Gastroesophageal sphincter (tissue), 4 donors: ENCODE measurements around the gene ECEL1. TPM values are rescaled to one million over a fixed set of nuclear protein-coding genes. Genes with fewer than 3 reads are reported as not detected.

Source experiments
- ATAC-seq: fragments of 150-250 bp; one replicate; pipeline ENCODE4 v1.9.1; 2016; ENCODE audit warnings: mild to moderate bottlenecking, moderate library complexity
- H3K27ac ChIP-seq, 4 donors: fragments of 200-600 bp; sonication (generic) in 3 of 4; 1 replicate in 3 of 4; 2 replicates in 1 of 4; pipeline ENCODE4 v1.5.1; 2016 to 2019
- H3K27me3 ChIP-seq: fragments of 200-600 bp; sonication (generic); one replicate; pipeline ENCODE4 v1.5.1; 2019
- H3K36me3 ChIP-seq, 2 donors: fragments of 200-600 bp; sonication (generic); one replicate each; pipeline ENCODE4 v1.5.1; 2019; ENCODE audit warnings: control low read depth in 1 of 2
- H3K4me1 ChIP-seq, 3 donors: fragments of 200-600 bp; sonication (generic); 1 replicate in 2 of 3; 2 replicates in 1 of 3; pipeline ENCODE4 v1.5.1; 2016 to 2019; ENCODE audit warnings: control low read depth in 2 of 3
- H3K4me3 ChIP-seq, 2 donors: fragments of 200-600 bp; sonication (generic); one replicate each; pipeline ENCODE4 v1.5.1; 2019; ENCODE audit warnings: mild to moderate bottlenecking in 1 of 2, moderate library complexity in 1 of 2
- H3K9me3 ChIP-seq, 3 donors: fragments of 200-600 bp; sonication (generic); one replicate each; pipeline ENCODE4 v1.5.1; 2017 to 2019; ENCODE audit warnings: control low read depth in 2 of 3
- EP300 ChIP-seq: sonication (generic); formaldehyde crosslinking; IDR thresholded peaks from one replicate; pipeline ENCODE4 v1.6.1; 2017; ENCODE audit warnings: antibody characterized with exemption, mild to moderate bottlenecking
- POLR2A ChIP-seq, 2 donors: fragments of 450-650 bp; IDR thresholded peaks; one replicate each; pipeline ENCODE4 v1.6.1; 2017; ENCODE audit warnings: antibody characterized with exemption in 2 of 2, mild to moderate bottlenecking in 2 of 2, moderate library complexity in 1 of 2
- POLR2AphosphoS5 ChIP-seq: sonication (generic); formaldehyde crosslinking; IDR thresholded peaks from one replicate; pipeline ENCODE4 v1.6.1; 2017; ENCODE audit warnings: antibody characterized with exemption
- WGBS, 2 donors: methylation state at CpG; one replicate each; pipeline ENCODE4 v1.1.5; 2018; ENCODE audit warnings: low coverage in 1 of 2; 5-methylcytosine and 5-hydroxymethylcytosine counted together
- total RNA-seq, 4 donors: library from RNA; depleted of rRNA; stranded (reverse); fragments of >200 nt; gene quantifications; one replicate each; pipeline ENCODE4 v1.1.0, GENCODE V29; 2016
- TF ChIP-seq, protein P1 (sequence below), 4 experiments: fragments of 200-600 bp in 2 of 4; fragments of 450-650 bp in 2 of 4; sonication (generic) in 1 of 4; IDR thresholded peaks; one replicate each; pipeline ENCODE4 v1.5.1; 2017 to 2019; ENCODE audit warnings: antibody characterized with exemption in 4 of 4, mild to moderate bottlenecking in 2 of 4, moderate library complexity in 2 of 4

The ECEL1 gene
- total RNA-seq, 4 donors from 2014 or later: 1.1 to 1.4 TPM; not detected in 2

DNA sequence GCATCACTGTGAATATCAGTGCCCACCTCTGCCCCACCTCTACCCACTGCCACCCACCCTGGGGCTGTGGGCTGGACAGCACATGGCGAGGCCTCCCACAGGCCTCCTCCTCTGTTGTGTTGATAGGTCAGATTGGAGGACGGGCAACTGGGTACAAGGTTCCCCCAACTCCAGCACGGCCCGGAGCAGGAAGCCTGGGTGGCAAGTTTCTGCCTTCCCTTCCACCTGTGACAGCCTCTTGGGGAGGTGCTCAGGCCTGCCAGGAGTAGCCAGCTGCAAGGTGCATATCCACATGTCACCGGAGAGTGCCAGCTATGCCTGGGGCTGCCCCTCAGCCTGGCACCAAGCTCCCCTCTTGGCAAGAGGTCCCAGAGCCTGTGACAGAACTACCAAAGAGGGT, 6.9 kb upstream of the ECEL1 start:
- Histone ChIP-seq H3K27ac (no peak overlapping the region), H3K36me3 (no peaks in the 10 kb centered on the region), H3K4me1 (no peaks in the 10 kb centered on the region), H3K27me3 (peaks cover 39% of the 10 kb centered on the region), H3K9me3 (no peaks in the 10 kb centered on the region), H3K4me3 (no peak overlapping the region)
- TF ChIP-seq POLR2A (IDR thresholded peaks at IDR 0.05) (no peak), EP300 (no peak), POLR2AphosphoS5 (no peak)
- TF ChIP-seq, protein P1, sequence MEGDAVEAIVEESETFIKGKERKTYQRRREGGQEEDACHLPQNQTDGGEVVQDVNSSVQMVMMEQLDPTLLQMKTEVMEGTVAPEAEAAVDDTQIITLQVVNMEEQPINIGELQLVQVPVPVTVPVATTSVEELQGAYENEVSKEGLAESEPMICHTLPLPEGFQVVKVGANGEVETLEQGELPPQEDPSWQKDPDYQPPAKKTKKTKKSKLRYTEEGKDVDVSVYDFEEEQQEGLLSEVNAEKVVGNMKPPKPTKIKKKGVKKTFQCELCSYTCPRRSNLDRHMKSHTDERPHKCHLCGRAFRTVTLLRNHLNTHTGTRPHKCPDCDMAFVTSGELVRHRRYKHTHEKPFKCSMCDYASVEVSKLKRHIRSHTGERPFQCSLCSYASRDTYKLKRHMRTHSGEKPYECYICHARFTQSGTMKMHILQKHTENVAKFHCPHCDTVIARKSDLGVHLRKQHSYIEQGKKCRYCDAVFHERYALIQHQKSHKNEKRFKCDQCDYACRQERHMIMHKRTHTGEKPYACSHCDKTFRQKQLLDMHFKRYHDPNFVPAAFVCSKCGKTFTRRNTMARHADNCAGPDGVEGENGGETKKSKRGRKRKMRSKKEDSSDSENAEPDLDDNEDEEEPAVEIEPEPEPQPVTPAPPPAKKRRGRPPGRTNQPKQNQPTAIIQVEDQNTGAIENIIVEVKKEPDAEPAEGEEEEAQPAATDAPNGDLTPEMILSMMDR (IDR thresholded peaks at IDR 0.05): no peak
- no CpG with 5 or more reads among the region's 5 CpGs for WGBS, 2 donors
- ATAC-seq: no peak

DNA sequence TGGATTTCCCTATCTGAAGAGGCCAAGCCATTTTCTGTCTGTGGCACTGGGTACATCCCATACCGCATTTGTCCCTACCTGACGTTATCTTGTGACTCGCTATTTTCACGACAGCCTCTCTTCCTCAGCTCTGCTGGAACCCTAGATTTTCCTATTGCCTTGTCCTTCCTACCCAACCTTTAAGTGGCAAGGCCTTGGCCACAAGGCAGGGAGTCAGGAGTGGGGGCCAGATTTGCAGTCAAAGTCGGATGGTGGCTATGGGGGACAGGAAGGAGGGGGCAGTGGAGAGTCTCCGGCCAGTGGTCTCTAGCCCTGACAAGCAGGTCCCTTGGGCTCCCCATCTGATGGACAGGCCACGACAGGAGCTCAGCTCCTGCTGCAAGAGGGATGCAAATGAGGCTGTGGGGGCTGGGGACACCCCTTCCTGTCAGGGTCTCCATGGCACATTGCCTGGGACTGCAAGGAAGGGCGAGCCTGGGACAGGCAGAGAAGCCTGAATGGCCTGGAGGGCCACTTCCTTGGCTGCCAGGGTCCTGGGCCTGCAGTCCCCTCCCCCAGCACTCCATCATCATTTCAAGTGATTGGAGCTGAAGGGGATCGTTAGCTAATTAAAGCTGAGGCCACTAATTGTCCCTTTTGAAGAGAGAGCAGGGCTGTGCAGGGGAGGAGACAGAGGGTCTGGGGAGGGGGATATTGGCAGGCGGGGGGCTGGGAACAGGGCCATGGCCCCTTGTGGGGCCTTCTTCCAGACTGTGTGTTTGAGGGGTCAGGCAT, 6.3 kb upstream of the ECEL1 start:
- H3K27me3 ChIP-seq: peaks cover 46% of the 10 kb centered on the region
- no peaks in the 10 kb centered on the region for H3K36me3 ChIP-seq
- H3K9me3 ChIP-seq: no peaks in the 10 kb centered on the region
- TF ChIP-seq, protein P1 (IDR thresholded peaks at IDR 0.05): no peak
- TF ChIP-seq EP300 (no peak), POLR2AphosphoS5 (no peak), POLR2A (IDR thresholded peaks at IDR 0.05) (no peak)
- ATAC-seq: no peak
- WGBS, 2 donors: 62 to 91% methylated on average over 2 to 4 of the region's 10 CpGs
- no peak overlapping the region for H3K4me3 ChIP-seq
- H3K4me1 ChIP-seq: no peaks in the 10 kb centered on the region
- no peak overlapping the region for H3K27ac ChIP-seq

DNA sequence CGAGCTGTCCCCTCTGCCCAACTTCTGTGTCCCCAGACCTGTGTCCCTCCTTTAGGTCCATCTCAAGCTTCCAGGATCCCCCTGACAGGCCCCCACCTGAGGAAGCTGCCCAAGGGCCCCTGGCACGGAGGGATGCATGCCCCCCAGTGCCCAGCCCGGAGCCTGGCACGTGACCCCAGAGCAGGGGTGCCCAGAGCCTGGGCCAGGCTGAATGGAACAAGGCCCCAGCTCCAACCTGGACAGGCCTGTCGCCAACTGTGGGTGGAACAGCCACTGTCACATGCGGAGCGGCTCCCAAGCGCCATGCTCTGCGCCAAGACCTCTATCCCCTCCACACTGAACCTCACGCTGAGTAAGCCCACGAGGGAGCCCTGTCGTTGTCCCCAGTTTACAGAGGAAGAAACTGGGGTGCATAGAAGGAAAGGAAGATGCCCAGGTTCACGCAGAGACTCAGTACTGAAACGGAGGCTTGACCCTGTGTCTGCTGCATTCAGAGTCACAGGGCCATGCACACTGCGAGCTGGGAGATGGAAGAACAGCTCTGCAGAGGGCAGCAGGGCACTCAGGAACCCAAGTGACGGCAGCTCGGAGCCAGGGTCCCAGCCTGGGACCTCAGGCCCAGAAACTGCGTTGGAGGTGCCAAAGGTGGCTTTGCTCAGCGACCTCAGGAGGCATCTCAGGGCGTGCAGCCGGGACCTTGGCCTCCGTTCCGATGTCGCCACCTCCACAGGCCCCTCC, 5.5 kb upstream of the ECEL1 start:
- no peaks in the 10 kb centered on the region for H3K9me3 ChIP-seq
- H3K4me3 ChIP-seq: no peak overlapping the region
- 88 to 96% methylated on average over 7 of the region's 24 CpGs for WGBS, 2 donors
- H3K27me3 ChIP-seq: peaks cover 53% of the 10 kb centered on the region
- no peaks in the 10 kb centered on the region for H3K4me1 ChIP-seq
- no peak for ATAC-seq
- no peak overlapping the region for H3K27ac ChIP-seq
- H3K36me3 ChIP-seq: no peaks in the 10 kb centered on the region
- TF ChIP-seq EP300 (no peak), POLR2AphosphoS5 (no peak), POLR2A (IDR thresholded peaks at IDR 0.05) (no peak)
- TF ChIP-seq, protein P1 (IDR thresholded peaks at IDR 0.05): no peak

DNA sequence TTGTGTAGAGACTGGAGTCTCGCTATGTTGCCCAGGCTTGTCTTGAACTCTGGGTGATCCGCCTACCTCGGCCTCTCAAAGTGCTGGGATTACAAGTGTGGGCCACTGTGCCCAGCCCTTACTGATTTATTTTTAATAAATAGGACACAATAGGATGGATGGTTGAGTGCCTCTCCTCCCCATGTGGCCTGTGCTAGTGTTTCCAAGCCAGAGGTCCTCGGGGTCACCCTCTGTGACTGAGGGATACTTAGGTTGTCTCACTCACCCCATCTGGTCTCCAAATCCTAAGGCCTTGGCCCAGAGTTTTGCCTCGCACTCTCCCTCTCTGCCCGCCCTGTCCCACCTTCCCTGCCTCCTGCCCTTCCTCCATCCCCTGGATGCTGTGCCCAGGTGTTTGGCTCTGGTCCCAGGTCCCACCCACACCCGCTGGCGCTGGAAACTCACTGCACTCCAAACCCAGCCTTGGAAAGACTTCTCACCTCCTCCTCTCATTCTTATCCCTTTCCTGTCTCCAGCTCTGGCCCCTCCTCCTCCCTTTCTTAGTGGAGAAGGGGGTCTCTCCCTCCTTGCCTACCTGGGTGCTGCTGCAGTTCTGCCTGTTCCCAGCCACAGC, 4.7 kb upstream of the ECEL1 start:
- H3K27me3 ChIP-seq: peaks cover 56% of the 10 kb centered on the region
- H3K36me3 ChIP-seq: no peaks in the 10 kb centered on the region
- no peaks in the 10 kb centered on the region for H3K9me3 ChIP-seq
- no peak overlapping the region for H3K4me3 ChIP-seq
- 36 to 72% methylated on average over 3 to 8 of the region's 8 CpGs for WGBS, 2 donors
- no peak for TF ChIP-seq POLR2AphosphoS5
- TF ChIP-seq, protein P1 (IDR thresholded peaks at IDR 0.05): no peak
- TF ChIP-seq EP300: no peak
- TF ChIP-seq POLR2A (IDR thresholded peaks at IDR 0.05): no peak
- H3K4me1 ChIP-seq: peaks cover 0 to 6% (median under 1%) of the 10 kb centered on the region in 3 donors
- no peak for ATAC-seq
- no peak overlapping the region for H3K27ac ChIP-seq
